Gastrocnemius medialis (tissue), 4 donors: Measurements from ENCODE around the gene SVOPL.

ENCODE experiments used
- POLR2A ChIP-seq, 2 donors: fragments of 450-650 bp; IDR thresholded peaks; one replicate each; pipeline ENCODE4 v1.6.1; 2017; ENCODE audit warnings: antibody characterized with exemption in 2 of 2, mild to moderate bottlenecking in 2 of 2, moderate library complexity in 2 of 2
- TF ChIP-seq, protein P1 (sequence below), 5 experiments: fragments of 450-650 bp in 3 of 5; fragments of 200-600 bp in 2 of 5; sonication (generic) in 2 of 5; IDR thresholded peaks in 4 of 5; conservative IDR thresholded peaks in 1 of 5; 1 replicate in 4 of 5; 2 replicates in 1 of 5; pipeline ENCODE4 v1.5.1; 2016 to 2019; ENCODE audit warnings: antibody characterized with exemption in 5 of 5, mild to moderate bottlenecking in 3 of 5, moderate library complexity in 3 of 5

DNA sequence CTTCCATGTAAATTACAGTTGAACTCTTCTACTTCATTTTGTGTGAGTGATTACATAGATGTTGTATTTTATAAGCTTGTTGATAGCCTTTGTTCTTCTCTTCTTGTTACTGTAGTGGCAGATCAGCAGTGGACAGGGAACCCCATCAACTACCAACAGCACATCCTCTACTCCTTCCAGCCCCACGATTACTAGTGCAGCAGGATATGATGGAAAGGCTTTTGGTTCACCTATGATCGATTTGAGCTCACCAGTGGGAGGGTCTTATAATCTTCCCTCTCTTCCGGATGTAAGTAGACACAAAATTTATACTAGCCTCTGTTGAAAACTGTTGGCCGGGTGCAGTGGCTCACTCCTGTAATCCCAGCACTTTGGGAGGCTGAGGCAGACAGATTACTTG lies 130.4 kb downstream of the SVOPL start:
- TF ChIP-seq, protein P1, sequence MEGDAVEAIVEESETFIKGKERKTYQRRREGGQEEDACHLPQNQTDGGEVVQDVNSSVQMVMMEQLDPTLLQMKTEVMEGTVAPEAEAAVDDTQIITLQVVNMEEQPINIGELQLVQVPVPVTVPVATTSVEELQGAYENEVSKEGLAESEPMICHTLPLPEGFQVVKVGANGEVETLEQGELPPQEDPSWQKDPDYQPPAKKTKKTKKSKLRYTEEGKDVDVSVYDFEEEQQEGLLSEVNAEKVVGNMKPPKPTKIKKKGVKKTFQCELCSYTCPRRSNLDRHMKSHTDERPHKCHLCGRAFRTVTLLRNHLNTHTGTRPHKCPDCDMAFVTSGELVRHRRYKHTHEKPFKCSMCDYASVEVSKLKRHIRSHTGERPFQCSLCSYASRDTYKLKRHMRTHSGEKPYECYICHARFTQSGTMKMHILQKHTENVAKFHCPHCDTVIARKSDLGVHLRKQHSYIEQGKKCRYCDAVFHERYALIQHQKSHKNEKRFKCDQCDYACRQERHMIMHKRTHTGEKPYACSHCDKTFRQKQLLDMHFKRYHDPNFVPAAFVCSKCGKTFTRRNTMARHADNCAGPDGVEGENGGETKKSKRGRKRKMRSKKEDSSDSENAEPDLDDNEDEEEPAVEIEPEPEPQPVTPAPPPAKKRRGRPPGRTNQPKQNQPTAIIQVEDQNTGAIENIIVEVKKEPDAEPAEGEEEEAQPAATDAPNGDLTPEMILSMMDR (IDR thresholded peaks at IDR 0.05 in 4 of 5, conservative IDR thresholded peaks at IDR 0.05 in 1 of 5) = no peak
- TF ChIP-seq POLR2A (IDR thresholded peaks at IDR 0.05) = no peak
